HG02571 (cell line): ENCODE data around the gene NEBL.

Experiments used
- ATAC-seq: cut with Tn5 transposase; IDR thresholded peaks from one replicate; pipeline ENCODE4 v1.9.1; 2021; ENCODE audit warnings: mild to moderate bottlenecking, moderate library complexity; ENCODE audit not compliant: unreplicated experiment

Gene NEBL

DNA sequence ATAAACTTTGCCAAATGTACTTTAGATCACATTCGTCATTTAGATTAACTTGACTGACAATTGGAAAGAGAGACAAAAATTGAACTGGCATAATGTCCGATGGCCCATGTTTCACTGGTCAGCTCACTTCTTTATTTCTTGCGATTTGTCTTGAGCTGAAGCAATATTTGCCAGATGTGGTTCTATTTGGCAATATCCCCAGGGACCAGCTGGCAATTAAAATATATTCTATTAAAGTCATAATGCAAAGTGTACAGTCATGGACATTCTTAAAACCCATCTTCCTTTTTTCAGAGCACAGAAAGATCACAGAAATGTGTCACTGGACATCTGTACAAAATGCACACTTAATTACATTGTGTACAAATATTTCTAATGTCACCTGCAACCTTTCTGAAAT is 26.3 kb downstream of the NEBL start:
- no peak for ATAC-seq

DNA sequence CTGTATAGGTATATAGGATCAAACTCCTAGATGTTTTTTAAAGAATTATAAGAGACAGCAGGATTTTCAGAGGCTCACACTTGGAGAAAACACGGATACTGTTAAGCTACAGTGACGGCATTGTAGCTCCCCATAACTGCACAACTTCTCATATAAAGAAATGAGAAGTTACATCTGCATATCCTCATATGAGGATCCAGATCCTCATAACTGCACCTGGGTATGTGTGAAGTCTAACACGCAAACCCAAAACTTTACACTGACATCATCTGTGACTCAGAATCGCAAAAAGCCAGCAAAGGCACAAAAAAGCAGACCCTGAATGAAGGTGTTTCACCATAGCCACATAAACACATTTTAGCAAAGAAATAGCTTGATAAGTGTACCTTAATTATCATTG is 34.1 kb downstream of the NEBL start:
- ATAC-seq: no peak

DNA sequence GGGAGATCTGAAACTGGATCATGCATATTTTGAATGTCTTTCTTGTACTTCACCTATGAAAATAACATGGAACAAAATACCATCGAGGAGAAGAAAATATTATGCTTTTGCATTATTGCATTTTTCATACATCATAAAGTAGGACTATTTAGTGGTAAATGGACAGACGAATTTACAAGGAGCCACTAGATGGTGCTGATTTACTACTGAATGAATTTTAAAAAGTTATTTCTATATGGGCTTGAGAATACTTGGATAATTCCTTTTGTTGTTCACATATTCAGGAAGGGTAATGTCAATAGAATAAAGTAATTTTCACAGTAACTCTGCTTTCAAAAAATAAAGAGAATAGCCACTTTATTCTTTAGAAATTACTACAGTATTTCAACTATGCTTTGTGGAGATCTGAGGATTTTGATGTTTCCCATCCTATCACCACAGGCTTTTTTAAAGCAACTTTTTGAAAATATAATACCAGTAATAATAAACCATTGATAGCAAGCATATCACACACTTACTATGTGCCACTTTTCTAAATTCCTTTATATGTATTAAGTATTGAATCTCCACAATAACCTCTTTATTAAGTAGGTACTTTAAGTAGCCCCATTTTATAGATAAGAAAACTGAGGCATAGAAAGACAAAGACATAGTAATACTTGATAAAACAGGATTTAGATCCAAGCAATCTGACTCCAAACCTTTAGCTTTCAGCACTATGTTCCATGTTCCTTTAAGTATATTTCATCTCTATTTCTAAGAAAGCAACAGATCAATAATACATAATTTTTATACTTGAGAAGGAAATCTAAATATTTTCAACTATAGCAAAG is 38.6 kb downstream of the NEBL start:
- no peak for ATAC-seq

DNA sequence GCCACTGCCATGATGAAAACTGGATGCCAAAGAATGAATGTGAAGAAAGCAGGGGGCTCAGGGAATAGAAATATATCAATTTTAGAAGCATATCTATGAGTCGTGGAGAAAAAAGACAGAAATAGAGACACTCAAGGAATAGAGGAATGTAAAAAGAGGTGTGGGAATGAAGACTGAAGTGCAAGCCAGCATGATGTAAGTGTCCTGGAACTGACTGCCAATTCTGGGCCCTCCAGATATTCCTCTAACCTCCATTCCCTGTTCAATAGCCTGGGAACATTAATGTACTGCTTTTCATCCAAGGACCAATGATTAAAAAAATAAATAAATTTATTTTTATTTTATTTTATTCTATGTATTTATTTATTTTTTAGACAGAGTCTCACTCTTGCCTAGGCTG is 40.6 kb downstream of the NEBL start:
- no peak for ATAC-seq

DNA sequence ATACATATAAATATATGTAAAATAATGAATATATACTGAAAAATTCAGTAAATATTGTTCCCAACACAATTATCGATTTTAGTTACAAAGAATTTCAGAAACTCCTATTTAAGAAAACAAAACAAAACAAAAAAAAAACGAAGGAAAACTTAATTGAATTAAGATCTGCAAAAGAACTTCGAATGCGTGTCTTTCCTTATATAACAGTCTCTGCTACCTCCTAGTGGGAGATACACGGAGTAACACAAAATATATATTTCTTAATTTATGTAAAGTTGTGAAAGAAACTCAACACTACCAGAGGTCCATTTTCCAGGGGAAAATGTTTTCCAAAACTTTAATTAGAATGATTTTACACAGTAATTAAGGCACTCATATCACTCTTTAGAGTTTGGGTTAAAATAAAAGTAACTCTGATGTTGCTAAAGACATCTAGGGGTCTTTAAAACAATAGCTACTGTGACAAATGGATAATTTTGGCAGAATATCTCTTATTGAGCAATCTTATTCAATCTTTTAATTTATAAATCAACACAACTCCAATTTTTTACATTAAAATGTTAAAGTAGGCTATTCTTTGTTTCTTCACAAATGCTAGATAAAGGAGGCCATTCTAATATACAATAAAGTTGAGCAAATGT is 41.6 kb downstream of the NEBL start:
- no peak for ATAC-seq

DNA sequence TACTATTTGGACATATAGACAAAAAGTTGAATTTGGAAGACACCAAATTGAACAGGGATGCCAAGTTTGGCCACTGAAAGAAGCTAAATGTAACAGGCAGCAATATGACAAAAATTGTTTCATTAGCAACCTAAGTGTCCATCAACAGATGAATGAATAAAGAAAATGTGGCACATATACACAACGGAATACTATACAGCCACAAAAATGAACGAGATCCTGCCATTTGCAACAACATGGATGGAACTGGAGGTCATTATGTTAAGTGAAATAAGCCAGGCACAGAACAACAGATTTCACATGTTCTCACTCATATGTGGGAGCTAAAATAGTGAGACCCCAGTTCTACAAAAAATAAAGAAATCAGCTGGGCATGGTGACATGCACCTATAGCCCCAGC is 43.8 kb downstream of the NEBL start:
- ATAC-seq: no peak

DNA sequence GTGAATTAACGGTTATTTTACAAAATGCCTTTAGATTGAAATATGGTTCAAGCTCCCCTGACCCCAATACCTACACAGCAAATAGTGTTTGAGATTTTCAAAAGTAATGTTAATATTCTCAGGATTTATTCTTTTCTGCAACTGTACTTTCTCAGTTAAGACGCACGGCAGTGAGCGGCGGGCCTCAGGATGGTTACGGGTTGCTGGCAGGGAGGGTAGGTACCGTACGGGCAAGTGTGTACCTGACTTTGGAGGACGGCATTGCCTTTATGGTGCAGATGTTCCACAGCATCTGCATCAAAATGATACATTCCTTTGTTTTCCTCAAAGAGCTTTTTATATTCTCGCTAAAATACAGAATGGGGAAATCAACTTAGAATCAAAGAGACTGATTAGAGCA is 44.8 kb downstream of the NEBL start:
- ATAC-seq: no peak

DNA sequence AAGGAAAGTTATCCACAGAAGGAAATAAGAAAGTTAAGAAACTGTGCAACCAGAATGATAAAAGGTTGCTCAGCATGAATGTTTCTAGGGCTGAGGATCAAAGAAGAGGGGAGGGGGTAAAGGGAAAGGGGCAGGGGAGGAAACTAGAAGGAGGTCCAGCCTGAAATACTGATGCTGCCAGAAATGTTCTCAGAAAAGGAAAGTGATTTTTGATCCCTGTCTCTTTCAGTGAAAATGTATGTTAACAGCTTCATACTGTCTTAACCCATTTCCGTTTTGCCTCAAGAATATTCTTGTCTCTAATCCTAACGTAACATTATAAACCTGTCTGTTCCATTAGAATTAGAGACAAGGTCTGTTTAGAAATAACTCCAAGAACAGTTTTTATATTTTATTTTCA is 49.6 kb downstream of the NEBL start:
- no peak for ATAC-seq

DNA sequence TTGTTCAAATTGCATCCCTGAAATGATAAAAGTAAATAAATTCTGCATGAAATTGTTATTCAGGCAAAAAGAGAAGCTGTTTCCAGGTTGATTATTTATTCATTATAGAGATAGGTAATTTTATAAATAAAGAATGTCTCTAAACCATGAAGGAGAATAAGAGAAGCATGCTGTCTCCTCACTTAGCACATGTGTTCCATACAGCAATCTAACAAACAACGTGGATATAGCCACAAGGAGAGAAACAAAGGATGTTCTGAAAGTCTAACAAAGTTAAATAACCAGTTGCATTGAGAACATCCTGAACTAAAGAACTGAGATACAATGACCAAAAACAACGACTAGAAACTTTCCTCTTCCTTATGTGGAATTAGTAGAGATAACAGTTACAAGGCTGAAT is 50.8 kb downstream of the NEBL start:
- no peak for ATAC-seq

DNA sequence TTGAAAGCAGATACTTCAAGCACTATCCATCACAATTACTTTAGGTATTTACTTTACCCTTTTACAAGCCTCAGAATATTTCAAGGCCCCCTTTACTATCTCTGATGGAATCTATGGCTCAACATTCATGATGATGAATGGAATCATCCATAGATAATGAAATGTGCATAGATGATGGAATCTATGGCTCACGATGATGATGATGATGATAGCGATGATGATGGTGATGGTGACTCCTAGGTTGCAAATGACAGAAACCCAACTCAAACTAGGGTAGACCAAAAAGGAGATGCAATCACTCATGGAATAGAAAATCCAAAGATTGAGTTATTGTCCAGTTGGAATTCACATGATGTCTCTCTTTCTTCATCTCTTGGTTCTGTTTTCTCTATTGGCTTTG is 55.7 kb downstream of the NEBL start:
- ATAC-seq: no peak

DNA sequence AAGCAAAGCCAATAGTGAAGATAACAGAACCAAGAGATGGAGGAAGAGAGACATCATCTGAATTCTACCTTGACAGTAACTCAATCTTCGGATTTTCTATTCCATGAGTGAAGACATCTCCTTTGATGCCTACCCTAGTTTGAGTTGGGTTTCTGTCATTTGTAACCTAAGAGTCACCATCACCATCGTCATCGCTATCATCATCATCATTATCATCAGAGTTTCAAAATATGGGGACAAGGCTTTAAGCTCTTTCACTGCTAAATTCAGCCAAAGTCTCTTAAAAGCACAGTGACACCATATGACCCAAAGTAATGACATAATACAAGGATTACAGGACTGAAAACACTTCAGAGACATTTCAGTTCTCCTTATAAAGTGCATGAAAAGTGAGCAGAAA is 57.2 kb downstream of the NEBL start:
- no peak for ATAC-seq

DNA sequence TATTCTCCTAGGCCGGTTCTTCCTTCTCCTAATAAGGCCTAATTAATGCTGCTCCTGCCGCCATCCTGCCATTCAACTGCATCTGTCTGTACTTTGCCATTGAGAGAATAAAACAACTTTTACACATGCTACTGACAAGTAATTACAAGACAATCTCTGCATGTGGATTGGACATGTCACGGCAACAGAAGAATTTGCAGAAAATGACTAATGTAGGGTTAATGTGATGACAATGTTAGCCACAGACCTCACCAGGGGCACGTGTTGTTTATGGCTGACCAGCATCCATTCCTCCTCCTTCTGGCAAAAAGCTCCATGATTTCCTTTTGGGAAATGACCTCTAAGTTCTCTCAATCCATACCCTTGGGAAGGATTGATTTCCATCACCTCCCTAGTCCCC is 58.0 kb downstream of the NEBL start:
- no peak for ATAC-seq

DNA sequence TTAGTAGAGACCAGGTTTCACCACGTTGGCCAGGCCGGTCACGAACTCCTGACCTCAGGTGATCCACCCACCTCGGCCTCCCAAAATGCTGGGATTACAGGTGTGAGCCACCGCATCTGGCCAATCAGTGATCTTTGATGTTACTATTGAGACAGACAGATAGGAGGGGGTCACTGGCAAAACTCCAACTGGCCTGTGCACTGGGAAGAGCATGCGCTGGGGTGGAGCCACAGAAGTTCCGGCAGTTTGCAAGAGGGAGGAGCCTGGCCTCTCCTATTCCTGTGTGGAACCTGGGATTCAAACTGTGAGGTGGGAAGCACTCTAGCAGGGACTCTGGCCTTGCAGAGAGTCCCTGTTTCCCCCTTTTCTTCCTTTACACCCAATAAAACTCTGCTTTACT is 60.7 kb downstream of the NEBL start:
- ATAC-seq: no peak

DNA sequence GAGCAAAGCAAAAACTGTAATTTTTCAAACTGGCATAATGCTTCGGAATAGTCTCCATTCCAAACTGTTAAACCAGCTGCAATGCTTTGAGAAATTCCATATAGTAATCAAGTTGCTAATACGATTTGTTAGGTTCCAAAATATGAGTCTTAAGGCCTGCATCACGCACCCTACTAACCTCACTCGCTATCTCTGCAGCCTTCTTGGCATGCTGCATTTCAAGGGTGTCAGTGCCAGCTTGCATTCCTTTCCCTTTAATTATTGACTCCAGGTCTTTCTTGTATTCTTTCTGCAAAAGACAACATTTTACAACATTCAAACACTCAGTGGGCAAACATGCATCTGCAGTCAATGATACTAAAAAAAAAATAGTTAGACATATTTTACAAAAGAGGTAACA is 61.8 kb downstream of the NEBL start:
- ATAC-seq: no peak

DNA sequence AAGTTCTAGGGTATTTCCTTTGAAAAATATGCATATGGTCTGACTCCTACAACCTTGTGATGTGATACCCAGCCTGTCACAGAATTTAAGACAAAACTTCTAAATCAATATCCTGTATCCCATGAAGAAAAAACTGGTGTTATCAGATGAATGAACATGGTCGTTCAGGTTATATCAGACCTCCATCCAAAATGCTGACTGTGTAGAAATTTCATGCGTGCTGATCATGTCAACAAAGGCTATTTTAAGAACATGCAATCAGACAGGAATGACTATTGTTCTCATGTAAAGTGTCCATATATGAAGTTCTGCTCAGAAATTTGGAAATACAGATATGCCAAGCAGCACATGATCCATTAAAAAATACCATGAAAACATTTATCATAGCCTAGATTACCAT is 62.3 kb downstream of the NEBL start:
- no peak for ATAC-seq

DNA sequence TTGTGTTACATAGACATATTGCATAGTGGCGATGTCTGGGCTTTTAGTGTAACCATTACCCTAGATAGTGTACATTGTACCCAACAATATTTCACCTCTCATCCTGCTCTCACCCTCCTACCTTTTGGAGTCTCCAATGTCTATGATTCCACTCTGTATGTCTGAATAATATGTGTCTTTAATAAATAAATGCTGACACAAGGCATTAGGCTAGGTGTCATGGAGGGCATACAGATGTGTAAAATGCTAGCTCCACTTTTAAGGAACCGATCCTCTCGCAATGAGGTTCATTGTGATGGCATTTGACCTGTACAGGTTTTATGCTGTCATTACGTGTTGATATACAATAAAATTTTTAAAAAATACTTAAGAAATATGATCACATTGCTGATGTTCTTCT is 74.3 kb downstream of the NEBL start:
- ATAC-seq: no peak

DNA sequence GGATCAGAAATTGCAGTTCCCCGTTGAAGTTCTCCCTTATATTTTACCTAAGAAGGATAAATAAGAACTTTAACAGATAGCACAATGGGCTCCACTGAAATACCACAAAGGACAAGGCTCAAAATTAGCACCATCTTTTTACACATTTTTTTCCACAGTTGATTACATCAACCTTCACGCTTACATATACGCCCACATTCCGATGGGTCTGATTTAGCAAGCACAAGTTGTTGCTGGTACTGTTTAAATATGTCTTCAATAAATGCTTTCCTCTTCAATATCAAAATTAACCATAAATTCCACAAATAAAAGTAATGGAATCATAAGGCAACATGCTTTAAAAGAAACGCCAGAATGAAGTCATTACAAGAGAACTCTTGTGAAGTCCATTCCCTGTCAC is 79.5 kb downstream of the NEBL start:
- ATAC-seq: no peak

DNA sequence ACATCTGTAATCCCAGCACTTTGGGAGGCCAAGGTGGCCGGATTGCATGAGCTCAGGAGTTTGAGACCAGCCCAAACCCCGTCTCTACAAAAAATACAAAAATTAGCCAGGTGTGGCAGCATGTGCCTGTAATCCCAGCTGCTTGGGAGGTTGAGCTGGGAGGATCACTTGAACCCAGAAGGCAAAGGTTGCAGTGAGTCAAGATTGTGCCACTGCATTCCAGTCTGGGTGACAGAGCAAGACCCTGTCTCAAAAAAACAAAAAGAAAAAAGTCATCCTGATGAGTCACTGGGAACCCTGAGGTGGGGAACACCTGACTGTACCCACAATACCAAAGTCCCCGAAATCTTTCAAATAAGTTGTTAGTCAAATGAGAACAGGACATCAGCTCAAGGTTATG is 80.0 kb downstream of the NEBL start:
- ATAC-seq: no peak

DNA sequence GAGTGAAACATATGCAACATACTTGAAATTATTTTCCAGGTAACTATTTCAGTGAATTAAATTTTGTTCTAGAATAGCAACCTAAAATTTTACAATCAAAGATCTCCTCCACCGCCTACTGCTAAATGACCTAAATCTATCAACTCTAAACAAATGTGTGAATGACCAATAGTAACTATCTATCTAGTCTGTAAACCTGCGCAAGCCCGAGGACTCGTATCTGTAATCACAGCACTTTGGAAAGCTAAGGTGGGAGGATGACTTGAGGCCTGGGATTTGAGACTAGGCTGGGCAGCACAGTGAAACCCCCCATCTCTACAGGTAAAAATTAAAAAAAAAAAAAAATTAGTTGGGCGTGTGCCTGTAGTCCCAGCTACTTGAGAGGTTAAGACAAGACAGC is 83.0 kb downstream of the NEBL start:
- no peak for ATAC-seq

DNA sequence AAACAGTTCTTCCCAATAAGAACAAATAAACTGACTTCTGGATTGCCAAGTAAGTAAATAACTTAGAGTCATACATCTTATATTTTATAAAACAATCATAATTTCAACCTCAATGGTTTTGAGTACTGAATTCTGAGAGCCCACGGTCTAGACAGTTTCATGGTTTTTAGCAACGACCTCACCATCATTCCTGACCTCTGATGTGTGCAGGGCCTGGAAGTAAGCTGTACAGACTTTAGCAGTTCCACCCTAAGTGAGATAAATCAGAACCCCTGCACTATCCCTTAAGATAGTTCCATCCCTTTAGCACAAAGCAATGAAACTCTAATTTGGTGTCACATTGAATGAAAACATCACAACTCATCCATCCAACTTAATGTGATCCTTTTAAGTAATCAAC is 86.0 kb downstream of the NEBL start:
- no peak for ATAC-seq

DNA sequence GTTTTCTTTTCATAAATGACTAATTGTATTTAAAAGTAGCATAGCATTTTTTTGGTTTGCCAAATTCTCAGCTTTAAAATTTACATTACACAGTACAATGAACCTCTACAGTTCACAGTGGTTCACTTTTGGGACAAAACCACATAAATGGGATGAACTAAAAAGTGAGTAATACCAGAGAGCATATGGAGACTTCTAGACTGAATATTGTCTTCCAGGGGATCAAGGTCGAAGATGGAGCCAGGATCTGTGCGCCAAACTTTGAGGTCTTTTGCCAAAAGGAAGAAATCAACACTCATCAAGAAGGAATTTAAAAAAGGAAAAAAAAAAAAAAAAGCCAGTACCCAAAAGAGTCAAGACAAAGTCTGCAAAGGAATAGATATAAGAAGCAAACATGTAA is 87.5 kb downstream of the NEBL start:
- ATAC-seq: no peak

DNA sequence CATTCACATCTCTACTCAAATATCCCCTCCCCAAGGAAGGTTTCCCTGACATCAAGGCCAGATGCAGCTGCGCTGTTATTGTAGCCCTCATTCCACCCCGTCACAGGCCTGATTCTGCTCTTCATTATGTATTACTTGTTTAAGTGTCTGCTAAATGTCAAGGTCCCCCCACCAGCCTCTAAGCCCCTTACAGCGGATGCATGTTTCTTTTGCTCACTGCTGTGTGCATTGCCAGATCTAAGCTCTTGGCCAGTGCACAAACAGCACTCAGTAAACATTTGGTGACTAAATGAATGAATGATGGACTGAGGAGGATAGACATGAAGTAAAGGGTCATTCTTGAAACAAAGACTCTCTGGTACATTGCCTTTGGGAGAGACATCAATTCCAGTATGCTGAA is 90.6 kb downstream of the NEBL start:
- no peak for ATAC-seq

DNA sequence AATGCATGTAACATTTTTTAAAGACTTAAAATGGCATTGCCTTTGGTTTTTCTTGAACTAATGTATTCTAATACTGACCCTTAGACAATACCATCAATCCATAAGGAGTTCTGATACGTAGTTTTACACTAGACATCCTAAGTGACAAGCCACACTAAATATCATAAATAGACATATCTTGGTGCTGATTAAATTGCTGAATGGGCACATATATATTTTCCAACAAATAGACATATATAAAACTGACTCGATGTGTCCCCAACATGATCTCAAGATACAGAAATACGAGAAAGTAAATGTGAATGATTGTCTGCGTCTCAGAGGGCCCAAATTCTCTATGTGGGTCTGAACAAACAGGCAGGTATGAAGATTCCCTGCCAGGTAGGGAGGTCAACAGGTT is 99.8 kb downstream of the NEBL start:
- ATAC-seq: no peak
